ENCODE data around the gene G3BP2.

DNA sequence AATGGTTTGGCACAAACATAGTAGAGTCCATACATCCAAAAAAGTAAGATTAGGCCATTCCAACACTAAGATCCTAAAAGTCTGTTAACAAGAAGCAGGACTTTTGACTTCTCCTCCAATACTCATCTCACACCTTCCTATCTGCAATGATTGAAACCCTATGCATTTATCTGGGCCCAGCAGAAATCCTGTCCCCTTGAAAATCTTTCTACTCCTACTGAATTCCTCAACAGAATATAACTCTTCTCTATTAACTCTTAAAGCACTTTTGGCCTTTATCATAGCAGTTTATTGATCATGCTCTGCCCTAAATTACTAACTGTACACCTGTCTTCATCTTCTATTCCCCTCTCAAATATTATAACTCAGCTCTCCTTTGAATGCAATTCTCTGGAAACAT is 4.6 kb downstream of the G3BP2 start:
- TF ChIP-seq, protein P1, sequence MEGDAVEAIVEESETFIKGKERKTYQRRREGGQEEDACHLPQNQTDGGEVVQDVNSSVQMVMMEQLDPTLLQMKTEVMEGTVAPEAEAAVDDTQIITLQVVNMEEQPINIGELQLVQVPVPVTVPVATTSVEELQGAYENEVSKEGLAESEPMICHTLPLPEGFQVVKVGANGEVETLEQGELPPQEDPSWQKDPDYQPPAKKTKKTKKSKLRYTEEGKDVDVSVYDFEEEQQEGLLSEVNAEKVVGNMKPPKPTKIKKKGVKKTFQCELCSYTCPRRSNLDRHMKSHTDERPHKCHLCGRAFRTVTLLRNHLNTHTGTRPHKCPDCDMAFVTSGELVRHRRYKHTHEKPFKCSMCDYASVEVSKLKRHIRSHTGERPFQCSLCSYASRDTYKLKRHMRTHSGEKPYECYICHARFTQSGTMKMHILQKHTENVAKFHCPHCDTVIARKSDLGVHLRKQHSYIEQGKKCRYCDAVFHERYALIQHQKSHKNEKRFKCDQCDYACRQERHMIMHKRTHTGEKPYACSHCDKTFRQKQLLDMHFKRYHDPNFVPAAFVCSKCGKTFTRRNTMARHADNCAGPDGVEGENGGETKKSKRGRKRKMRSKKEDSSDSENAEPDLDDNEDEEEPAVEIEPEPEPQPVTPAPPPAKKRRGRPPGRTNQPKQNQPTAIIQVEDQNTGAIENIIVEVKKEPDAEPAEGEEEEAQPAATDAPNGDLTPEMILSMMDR (IDR thresholded peaks at IDR 0.05; ENCODE audit: low read length), result no peak
- no peak for TF ChIP-seq EZH2 (optimal IDR thresholded peaks at IDR 0.05; ENCODE audit: low read depth, low read length)
- no peak for TF ChIP-seq EZH2phosphoT487 (IDR thresholded peaks at IDR 0.05; ENCODE audit: low read length)
